Activated CD4-positive, alpha-beta T cell treated with anti-CD3 and anti-CD28 coated beads, Interleukin-2, amount 10 ng/mL, durations not matched to agents 7 days and 5 days (primary cell): ENCODE results near the gene DBR1. TPM values are rescaled to one million over a fixed set of nuclear protein-coding genes. Genes with fewer than 3 reads are reported as not detected.
A peak's percentile ranks its signal among the peaks of the same experiment; 100 is the strongest.
"Not testable (repeated sequence)": the region's sequence is repeated elsewhere in the genome, so short reads cannot be mapped to it uniquely, and the experiment has no call there.

Experiments
- CTCF ChIA-PET: fragments of 350-600 bp; sonication (Branson Sonifier 250); formaldehyde crosslinking; loops from one replicate; lab custom pipeline; 2021; ENCODE audit warnings: antibody characterized with exemption; lab: Charles Lee
- POLR2A ChIA-PET: fragments of 350-600 bp; sonication (Branson Sonifier 250); formaldehyde crosslinking; loops from one replicate; lab custom pipeline; 2021; ENCODE audit warnings: antibody characterized with exemption; lab: Charles Lee
- DNase-seq: peaks from one replicate; pipeline ENCODE4 v3.0.0-alpha.2; 2020
- H3K27ac Mint-ChIP-seq: one replicate; pipeline ENCODE4 v1.8.0; 2021; ENCODE audit warnings: mild to moderate bottlenecking, moderate library complexity, mixed read lengths
- H3K27me3 Mint-ChIP-seq: one replicate; pipeline ENCODE4 v1.8.0; 2021; ENCODE audit warnings: mixed read lengths
- H3K36me3 Mint-ChIP-seq: one replicate; pipeline ENCODE4 v1.8.0; 2021; ENCODE audit warnings: low read depth, mixed read lengths
- H3K4me1 Mint-ChIP-seq: one replicate; pipeline ENCODE4 v1.8.0; 2021; ENCODE audit warnings: mixed read lengths
- H3K4me3 Mint-ChIP-seq: one replicate; pipeline ENCODE4 v1.8.0; 2021; ENCODE audit warnings: mild to moderate bottlenecking, moderate library complexity, mixed read lengths
- H3K9me3 Mint-ChIP-seq: one replicate; pipeline ENCODE4 v1.8.0; 2021; ENCODE audit warnings: mixed read lengths
- total RNA-seq, 2 experiments: library from RNA; stranded (reverse); gene quantifications; one replicate each; pipeline ENCODE4 v1.2.3, GENCODE V29; 2021

Gene DBR1
- total RNA-seq, 2 experiments from 2014 or later: 19.3 to 21.5 TPM

DNA sequence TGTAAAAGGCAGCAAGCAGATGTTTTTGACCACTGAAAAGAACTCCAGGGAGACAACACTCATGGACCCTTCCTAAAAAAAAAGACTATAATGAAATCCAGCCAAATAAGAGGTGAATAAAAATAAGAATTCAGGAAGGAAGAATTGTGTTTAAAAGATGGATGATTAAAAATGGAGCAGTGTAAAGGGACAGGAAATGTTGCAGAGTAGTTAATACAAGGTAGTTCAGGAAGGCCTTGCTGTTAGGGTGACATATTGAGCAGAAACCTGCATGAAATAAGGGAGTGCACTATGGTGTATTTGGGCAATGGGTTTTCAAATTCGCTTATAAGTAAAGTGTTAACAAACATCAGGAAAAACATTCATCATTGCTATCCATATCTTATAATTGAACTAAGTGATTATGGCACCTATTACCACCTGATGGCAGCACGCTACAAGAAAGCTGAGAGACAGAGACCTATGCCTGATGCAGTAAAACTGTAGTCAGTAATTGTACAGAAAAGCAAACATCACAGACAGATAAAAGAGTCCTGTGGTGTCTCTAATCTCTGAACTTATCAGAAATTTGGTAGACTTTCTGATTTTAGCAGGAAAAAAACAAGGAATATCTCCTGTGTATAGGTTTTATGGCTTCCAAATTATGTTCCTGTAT lies 5.8 kb upstream of the DBR1 start:
- no peaks in the 10 kb centered on the region for H3K36me3 Mint-ChIP-seq
- ChIA-PET CTCF (no interaction called here), POLR2A (no interaction called here)
- H3K4me1 Mint-ChIP-seq: peaks cover 4% of the 10 kb centered on the region
- DNase-seq: peak; percentile 52
- H3K9me3 Mint-ChIP-seq: no peaks in the 10 kb centered on the region
- H3K4me3 Mint-ChIP-seq: no peak overlapping the region
- no peak overlapping the region for H3K27ac Mint-ChIP-seq
- peaks cover 15% of the 10 kb centered on the region for H3K27me3 Mint-ChIP-seq

DNA sequence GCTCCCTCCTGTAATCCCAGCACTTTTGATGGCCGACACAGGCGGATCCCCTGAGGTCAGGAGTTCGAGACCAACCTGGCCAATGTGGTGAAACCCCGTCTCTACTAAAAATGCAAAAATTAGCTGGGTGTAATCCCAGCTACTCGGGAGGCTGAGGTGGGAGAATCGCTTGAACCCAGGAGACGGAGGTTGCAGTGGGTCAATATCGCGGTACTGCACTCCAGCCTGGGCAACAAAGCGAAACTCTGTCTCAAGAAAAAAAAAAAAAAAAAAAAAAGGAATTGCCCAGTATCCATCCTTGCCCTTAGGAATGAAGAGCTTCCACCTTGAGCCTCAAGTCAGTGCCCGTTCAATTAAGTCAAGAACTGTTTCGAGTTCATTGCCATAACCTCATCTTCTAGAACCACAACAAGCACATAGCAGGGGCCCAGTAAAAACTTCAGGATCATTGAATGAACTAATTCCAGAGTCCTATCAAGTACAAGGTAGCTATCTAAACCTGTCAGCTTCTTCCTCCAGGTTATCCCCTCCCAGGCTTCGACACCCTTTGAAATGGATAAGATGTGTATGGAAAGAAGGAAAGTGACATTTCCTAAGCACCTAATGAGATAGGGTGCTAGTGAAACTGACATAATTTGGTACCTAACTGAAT lies 826 bp downstream of the DBR1 start:
- Mint-ChIP-seq H3K27me3 (no peaks in the 10 kb centered on the region), H3K4me3 (peak overlapping the region; percentile 98), H3K36me3 (peaks cover 31% of the 10 kb centered on the region), H3K4me1 (peaks cover 40% of the 10 kb centered on the region), H3K27ac (peak overlapping the region; percentile 99), H3K9me3 (no peaks in the 10 kb centered on the region)
- DNase-seq: no peak
- ChIA-PET POLR2A (no interaction called here), CTCF (interaction anchor here (0.6 to 1.8 kb wide), 6 partner anchors 10 to 442 kb away, joined by 3 to 4 read pairs (median 3); partner anchors contain the start of gene ARMC8)

DNA sequence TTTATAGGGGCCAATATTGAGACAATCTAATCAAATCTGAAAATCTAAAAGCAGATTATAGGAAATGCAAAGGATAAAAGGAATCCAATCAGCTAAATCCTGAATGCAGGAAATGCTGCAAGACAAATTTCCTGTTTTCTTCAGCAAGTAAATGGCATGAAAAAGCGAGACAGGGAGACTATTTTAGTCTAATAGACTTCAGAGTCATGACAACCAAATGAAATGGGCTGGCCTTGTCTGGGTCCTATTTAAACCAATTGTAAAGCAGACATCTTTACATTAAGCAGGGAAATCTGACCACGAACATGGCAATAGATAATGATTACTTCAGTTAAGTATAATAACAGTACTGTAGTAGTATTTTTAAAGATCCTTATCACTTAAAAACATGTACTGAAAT lies 2.1 kb downstream of the DBR1 start:
- peaks cover 36% of the 10 kb centered on the region for H3K36me3 Mint-ChIP-seq
- ChIA-PET POLR2A (interaction anchor here (0.6 kb wide), 1 partner anchor 11 kb away, joined by 3 read pairs; no protein-coding TSS in a partner anchor), CTCF (interaction anchor here (0.6 to 1.8 kb wide), 3 partner anchors 14 to 421 kb away, joined by 4 to 7 read pairs (median 7); partner anchors contain the start of gene ARMC8)
- H3K27me3 Mint-ChIP-seq: no peaks in the 10 kb centered on the region
- no peaks in the 10 kb centered on the region for H3K9me3 Mint-ChIP-seq
- H3K4me1 Mint-ChIP-seq: peaks cover 40% of the 10 kb centered on the region
- peak overlapping the region; percentile 35 for H3K4me3 Mint-ChIP-seq
- DNase-seq: no peak
- H3K27ac Mint-ChIP-seq: no peak overlapping the region

DNA sequence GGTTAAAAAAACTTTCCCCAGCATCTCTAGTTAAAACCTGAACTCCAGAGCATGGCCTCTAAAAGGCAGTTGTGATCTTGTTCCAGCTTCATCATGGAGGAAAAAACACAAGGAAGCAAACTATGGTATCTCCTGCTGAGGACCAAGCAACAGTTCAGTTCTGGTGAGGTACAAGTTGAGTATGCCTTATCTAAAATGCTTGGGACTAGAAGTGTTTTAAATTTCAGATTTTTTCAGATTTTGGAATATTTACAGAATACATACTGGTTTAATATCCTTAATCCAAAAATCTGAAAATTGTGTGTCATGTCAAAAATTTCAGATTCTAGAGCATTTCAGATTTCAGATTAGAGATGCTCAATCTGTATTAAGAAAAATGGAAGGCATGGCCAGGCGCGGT lies 9.7 kb downstream of the DBR1 start:
- Mint-ChIP-seq H3K4me3 (no peak overlapping the region), H3K36me3 (peaks cover 64% of the 10 kb centered on the region), H3K4me1 (peaks cover 5% of the 10 kb centered on the region), H3K9me3 (no peaks in the 10 kb centered on the region), H3K27ac (no peak overlapping the region), H3K27me3 (no peaks in the 10 kb centered on the region)
- ChIA-PET CTCF (interaction anchor here (0.7 kb wide), 1 partner anchor 1920 kb away, joined by 5 read pairs; no protein-coding TSS in a partner anchor), POLR2A (no interaction called here)
- DNase-seq: no peak

DNA sequence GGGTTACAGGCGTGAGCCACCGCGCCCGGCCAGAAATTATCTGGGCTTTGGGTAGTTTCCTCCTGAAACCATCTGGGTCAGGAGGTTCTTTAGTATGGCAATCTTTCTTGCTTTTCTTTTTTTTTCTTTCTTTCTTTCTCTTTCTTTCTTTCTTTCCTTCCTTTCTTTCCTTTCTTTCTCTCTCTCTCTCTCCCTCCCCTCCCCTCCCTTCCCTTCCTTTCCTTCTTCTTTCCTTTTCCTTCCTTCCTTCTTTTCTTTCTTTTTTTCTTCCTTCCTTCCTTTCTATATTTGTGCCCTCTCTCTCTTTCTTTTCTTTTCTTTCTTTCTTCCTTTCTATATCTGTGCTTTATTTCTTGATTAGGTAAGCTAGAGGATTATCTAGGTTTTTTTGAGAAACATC lies 17.0 kb downstream of the DBR1 start:
- no peak overlapping the region for H3K27ac Mint-ChIP-seq
- peaks cover 6% of the 10 kb centered on the region for H3K27me3 Mint-ChIP-seq
- no peak overlapping the region for H3K4me3 Mint-ChIP-seq
- H3K9me3 Mint-ChIP-seq: peaks cover 13% of the 10 kb centered on the region
- peaks cover 21% of the 10 kb centered on the region for H3K36me3 Mint-ChIP-seq
- no peaks in the 10 kb centered on the region for H3K4me1 Mint-ChIP-seq
- ChIA-PET POLR2A (no interaction called here), CTCF (interaction anchor here (0.6 to 1.7 kb wide), 2 partner anchors 14 to 197 kb away, joined by 4 to 7 read pairs; no protein-coding TSS in a partner anchor)
- no peak for DNase-seq

DNA sequence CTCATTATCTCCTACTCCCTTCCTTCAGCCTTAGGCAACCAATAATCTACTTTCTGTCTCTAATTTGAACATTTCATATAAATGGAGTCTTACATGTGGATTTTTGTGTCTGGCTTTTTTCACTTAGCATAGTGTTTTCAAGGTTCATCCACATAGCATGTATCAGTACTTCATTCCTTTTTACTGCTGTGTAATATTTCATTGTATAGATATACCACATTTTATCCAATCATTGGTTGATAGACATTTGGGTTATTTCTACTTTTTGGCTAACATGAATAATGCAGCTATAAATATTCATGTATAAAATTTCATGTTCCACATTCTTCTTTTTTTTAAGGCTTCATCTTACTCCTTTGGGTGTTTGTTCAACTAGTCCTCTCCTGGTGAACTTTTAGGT lies 20.2 kb downstream of the DBR1 start:
- no peaks in the 10 kb centered on the region for H3K4me1 Mint-ChIP-seq
- H3K27ac Mint-ChIP-seq: no peak overlapping the region
- CTCF ChIA-PET: no interaction called here
- POLR2A ChIA-PET: no interaction called here
- no peak for DNase-seq
- H3K36me3 Mint-ChIP-seq: no peaks in the 10 kb centered on the region
- peaks cover 8% of the 10 kb centered on the region for H3K27me3 Mint-ChIP-seq
- peaks cover 13% of the 10 kb centered on the region for H3K9me3 Mint-ChIP-seq
- no peak overlapping the region for H3K4me3 Mint-ChIP-seq

DNA sequence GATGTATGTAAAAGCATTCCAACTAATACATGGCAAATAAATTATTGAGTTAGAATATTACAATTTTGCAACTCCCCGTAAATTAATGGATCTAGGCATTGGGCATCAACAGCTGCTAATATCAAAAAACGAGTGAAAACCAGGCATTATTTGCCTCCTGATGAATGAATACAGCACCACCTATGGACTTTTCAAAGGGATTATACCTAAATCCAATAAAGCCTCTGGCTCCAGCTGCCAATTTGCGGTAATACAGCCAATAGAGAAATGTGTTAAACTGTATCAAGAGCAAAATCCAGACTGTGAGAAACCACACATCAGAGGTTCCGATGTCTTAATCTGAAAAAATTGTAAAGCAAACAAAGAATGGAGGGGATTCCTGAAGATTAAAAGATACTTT lies 26.2 kb downstream of the DBR1 start:
- Mint-ChIP-seq H3K4me3 (no peak overlapping the region), H3K27me3 (peaks cover 20% of the 10 kb centered on the region), H3K9me3 (peaks cover 5% of the 10 kb centered on the region), H3K36me3 (no peaks in the 10 kb centered on the region), H3K4me1 (no peaks in the 10 kb centered on the region), H3K27ac (no peak overlapping the region)
- no peak for DNase-seq
- ChIA-PET POLR2A (no interaction called here), CTCF (no interaction called here)

DNA sequence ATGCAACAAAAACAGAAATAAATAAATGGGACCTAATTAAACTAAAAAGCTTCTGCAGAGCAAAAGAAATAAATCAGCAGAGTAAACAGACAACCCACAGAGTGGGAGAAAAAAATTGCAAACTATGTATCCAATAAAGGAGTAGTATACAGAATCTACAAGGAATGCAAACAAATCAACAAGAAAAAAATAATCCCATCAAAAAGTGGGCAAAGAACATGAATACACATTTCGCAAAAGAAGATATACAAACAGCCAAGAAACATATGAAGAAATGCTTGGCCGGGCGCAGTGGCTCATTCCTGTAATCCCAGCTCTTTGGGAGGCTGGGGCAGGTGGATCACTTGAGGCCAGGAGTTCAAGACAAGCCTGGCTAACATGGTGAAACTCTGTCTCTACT lies 32.5 kb downstream of the DBR1 start:
- H3K27ac Mint-ChIP-seq, H3K4me1 Mint-ChIP-seq, DNase-seq, H3K9me3 Mint-ChIP-seq, POLR2A ChIA-PET, CTCF ChIA-PET, H3K36me3 Mint-ChIP-seq, H3K4me3 Mint-ChIP-seq: not testable (repeated sequence)
- peaks cover 18% of the 10 kb centered on the region for H3K27me3 Mint-ChIP-seq

DNA sequence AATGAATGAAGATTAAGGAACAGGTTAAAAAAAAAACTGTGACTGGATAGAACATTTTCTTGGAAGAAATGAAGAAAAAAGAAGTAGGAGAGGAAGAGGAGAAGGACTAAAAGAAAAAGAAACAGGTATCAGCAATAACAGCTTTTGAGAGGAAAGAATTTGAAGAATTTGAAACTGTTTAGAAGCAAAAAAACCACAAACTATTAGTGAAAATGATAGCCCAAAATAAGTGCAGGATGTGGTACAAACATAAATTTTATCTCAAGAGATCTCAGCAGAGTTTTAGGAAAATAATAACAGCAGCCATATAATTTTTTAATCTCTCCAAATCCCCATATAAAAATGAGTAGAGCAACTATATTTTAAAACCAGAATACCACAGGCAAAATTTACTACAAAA lies 33.8 kb downstream of the DBR1 start:
- H3K27ac Mint-ChIP-seq: no peak overlapping the region
- no peaks in the 10 kb centered on the region for H3K9me3 Mint-ChIP-seq
- no peak for DNase-seq
- POLR2A ChIA-PET: no interaction called here
- H3K4me3 Mint-ChIP-seq: no peak overlapping the region
- CTCF ChIA-PET: no interaction called here
- no peaks in the 10 kb centered on the region for H3K4me1 Mint-ChIP-seq
- H3K27me3 Mint-ChIP-seq: peaks cover 13% of the 10 kb centered on the region
- no peaks in the 10 kb centered on the region for H3K36me3 Mint-ChIP-seq

DNA sequence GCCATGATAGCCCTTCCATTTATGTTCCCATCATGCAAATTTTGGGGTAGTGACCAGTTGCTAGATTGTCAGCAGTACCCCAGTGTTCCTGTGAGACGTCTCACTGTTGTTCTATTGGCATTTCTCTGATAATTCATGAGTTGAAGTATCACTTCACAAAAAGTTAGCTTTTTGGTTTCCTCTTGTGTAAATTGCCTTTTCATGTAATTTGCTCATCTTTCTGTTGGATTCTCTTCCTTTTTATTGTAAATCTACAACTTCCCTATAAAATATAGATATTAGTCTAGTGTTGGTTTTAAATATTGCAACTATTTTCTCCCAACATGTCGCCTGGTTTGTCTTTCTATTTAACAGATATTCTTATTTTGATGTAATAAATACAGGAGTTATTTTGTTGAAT lies 35.0 kb downstream of the DBR1 start:
- no peak for DNase-seq
- Mint-ChIP-seq H3K4me1 (no peaks in the 10 kb centered on the region), H3K27me3 (peaks cover 12% of the 10 kb centered on the region), H3K36me3 (no peaks in the 10 kb centered on the region), H3K4me3 (no peak overlapping the region), H3K9me3 (no peaks in the 10 kb centered on the region), H3K27ac (no peak overlapping the region)
- ChIA-PET CTCF (no interaction called here), POLR2A (no interaction called here)

DNA sequence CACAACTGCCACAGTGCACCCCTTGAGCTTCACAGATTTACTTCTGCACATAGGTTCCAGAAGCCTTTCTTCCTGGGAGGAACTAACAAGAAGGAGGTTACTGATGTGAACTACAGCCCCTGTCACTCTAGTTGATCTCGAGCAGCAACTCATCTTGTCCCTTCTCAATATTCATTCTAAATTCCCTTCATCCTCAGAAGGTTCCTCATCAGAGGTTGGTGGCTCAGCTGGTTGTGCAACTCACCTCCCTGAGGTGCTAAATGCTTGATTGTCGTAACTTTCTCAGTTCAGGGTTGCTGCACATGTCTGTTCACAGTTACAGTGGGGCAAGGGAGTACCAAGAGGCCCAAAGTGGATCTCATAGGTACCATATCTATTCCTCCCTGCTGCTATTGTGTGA lies 36.9 kb downstream of the DBR1 start:
- POLR2A ChIA-PET: no interaction called here

DNA sequence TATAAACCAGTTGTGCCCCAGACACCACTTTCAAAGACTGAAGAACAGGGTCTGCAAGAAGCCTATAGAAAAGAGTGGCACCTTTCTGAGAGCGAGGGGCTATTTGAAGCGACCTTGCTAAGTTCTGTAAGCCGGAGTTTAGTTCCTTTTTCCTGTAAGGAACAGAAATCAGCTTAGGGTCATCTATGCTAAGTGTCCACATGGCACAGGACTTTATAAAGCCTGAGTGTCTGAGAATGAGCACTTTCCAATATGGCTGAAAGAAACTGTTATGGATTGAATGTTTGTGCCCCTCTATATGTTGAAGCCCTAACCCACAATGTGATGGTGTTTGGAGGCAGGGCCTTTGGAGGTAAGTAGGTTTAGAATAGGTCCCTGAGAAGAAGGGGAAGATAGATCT lies 38.5 kb downstream of the DBR1 start:
- no peaks in the 10 kb centered on the region for H3K36me3 Mint-ChIP-seq
- no peak overlapping the region for H3K27ac Mint-ChIP-seq
- ChIA-PET POLR2A (no interaction called here), CTCF (no interaction called here)
- no peaks in the 10 kb centered on the region for H3K4me1 Mint-ChIP-seq
- no peaks in the 10 kb centered on the region for H3K9me3 Mint-ChIP-seq
- H3K27me3 Mint-ChIP-seq: peaks cover 14% of the 10 kb centered on the region
- H3K4me3 Mint-ChIP-seq: no peak overlapping the region
- no peak for DNase-seq

More for the DNA sequence above, 36.9 kb downstream of the DBR1 start:
- CTCF ChIA-PET: interaction anchor here (0.5 kb wide), 1 partner anchor 58 kb away, joined by 5 read pairs; no protein-coding TSS in a partner anchor
- no peaks in the 10 kb centered on the region for H3K9me3 Mint-ChIP-seq
- H3K4me1 Mint-ChIP-seq: no peaks in the 10 kb centered on the region
- no peak overlapping the region for H3K27ac Mint-ChIP-seq
- H3K27me3 Mint-ChIP-seq: peaks cover 9% of the 10 kb centered on the region
- H3K4me3 Mint-ChIP-seq: no peak overlapping the region
- DNase-seq: no peak
- no peaks in the 10 kb centered on the region for H3K36me3 Mint-ChIP-seq

DNA sequence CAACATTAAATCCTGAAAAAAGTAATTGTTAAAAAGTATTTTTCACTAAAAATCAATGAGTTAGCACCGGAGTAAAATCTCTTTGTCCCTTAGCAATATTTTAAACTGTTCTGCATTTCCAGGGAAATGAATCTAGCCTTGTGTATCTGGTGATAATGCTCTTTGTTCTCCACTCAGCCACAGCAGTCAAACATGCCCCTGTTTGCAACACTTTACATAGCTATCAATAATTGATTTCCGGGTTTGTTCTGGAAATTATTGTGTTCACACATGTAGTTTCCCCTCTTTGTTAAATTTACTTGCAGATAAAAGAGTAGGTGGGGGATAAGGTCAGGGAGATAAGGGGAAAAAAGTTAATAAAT lies 38.9 kb downstream of the DBR1 start:
- H3K36me3 Mint-ChIP-seq: no peaks in the 10 kb centered on the region
- ChIA-PET POLR2A (no interaction called here), CTCF (no interaction called here)
- no peaks in the 10 kb centered on the region for H3K9me3 Mint-ChIP-seq
- peaks cover 15% of the 10 kb centered on the region for H3K27me3 Mint-ChIP-seq
- no peaks in the 10 kb centered on the region for H3K4me1 Mint-ChIP-seq
- DNase-seq: no peak
- no peak overlapping the region for H3K27ac Mint-ChIP-seq
- no peak overlapping the region for H3K4me3 Mint-ChIP-seq
